ENCODE data around the gene TMEM43. TPM values are rescaled to one million over a fixed set of nuclear protein-coding genes. Genes with fewer than 3 reads are reported as not detected.

Gene TMEM43
- total RNA-seq, 1 donor from 2014 or later, result 79.5 TPM

DNA sequence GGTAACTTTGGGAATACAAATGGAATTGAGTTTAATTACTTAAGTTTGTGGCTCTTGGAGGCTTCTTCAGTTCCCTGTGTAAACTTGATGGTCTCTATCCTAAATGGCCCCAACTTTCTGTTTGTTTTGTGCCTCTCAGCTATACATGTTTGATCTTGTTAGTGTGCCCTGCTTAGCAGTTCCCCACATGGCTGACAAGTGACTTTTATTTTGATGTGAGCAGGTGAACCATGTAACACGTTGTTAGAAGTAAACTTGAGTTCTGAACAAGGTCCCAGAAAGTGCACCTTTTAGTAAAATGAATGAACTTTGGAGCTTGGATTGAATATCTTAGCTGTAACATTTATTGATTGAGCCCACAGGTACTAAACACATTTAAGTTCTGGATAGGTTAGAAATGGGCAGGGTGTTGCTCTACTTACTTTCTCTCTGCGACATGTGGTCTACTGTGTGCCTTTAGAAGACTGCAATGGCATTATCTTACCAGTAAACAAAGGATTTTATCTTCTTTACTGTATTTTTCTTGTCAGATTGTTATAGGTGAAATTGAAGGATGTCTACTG is 58.2 kb downstream of the TMEM43 start:
- TF ChIP-seq CTCF (IDR thresholded peaks at IDR 0.05; ENCODE audit: insufficient read depth, low read length, poor library complexity, severe bottlenecking), result no peak
- Histone ChIP-seq H3K4me3 (ENCODE audit: low read depth, low read length) (no peak overlapping the region), H3K36me3 (ENCODE audit: control insufficient read depth, insufficient read depth, low read length) (no peaks in the 10 kb centered on the region), H3K27me3 (ENCODE audit: control insufficient read depth, insufficient read depth, low read length) (no peaks in the 10 kb centered on the region)
- no peak for DNase-seq (ENCODE audit: low read depth)

DNA sequence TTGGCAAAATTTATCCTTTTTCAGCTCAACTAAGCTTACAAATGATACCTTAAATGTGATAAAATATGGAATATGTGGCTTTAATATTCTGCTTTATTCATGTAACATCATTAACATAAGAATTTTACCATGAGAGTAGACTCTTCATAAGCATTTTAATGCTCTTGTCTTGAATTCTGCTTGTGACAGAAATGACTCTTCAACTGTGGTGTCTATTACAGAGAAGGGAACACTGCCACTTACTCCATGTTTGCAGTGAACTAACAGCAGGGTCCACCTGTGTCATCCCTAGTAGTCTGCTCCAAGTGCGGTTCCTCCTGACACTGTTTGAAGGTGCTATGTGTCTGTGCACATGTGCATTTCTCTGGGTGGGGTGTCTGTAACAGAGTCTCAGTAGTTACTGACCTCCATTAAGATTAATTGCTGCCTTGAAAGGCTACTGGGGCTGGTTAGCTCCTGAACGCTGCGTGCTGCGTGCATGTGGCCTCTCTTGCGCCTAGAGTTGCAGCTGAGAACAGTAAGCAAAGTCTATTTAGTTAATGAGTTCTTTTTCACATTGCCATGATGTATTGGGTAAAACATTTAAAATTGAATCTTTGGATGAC is 62.1 kb downstream of the TMEM43 start:
- no peaks in the 10 kb centered on the region for H3K36me3 ChIP-seq (ENCODE audit: control insufficient read depth, insufficient read depth, low read length)
- no peaks in the 10 kb centered on the region for H3K27me3 ChIP-seq (ENCODE audit: control insufficient read depth, insufficient read depth, low read length)
- no peak for TF ChIP-seq CTCF (IDR thresholded peaks at IDR 0.05; ENCODE audit: insufficient read depth, low read length, poor library complexity, severe bottlenecking)
- no peak overlapping the region for H3K4me3 ChIP-seq (ENCODE audit: low read depth, low read length)
- no peak for DNase-seq (ENCODE audit: low read depth)

DNA sequence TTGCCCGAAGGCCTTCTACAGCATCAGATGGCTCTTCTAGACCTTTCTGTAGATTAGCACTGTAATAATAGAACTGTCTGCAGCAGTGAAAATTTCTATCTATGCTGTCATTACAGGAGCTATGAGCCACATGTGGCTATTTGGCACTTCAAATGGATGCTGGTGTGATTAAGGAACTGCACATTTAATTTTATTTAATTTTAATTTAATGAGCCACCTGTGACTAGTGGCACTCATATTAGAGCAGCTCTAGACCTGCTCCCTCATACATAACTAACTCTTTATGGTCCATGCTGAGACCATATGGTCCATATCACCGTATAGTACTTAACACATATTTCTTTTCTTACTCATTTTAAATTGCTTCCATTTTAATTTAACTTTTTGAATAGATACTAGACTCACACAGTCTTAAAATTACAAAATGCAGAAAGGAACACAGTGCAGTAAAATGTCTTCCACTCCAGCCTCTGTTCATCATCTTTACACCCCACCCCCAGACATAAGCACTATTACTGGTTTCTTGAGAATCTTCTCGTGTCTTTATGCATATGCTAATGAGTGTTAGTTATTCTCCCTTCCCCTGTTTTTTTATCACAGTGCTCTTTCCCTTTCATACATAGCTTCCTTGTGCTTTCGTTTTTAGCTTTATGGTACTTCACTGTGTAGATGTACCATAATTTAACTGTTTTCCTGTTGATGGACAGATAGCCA is 63.3 kb downstream of the TMEM43 start:
- no peaks in the 10 kb centered on the region for H3K27me3 ChIP-seq (ENCODE audit: control insufficient read depth, insufficient read depth, low read length)
- H3K36me3 ChIP-seq (ENCODE audit: control insufficient read depth, insufficient read depth, low read length), result no peaks in the 10 kb centered on the region
- no peak for DNase-seq (ENCODE audit: low read depth)
- TF ChIP-seq CTCF (IDR thresholded peaks at IDR 0.05; ENCODE audit: insufficient read depth, low read length, poor library complexity, severe bottlenecking), result no peak
- no peak overlapping the region for H3K4me3 ChIP-seq (ENCODE audit: low read depth, low read length)

Other genes starting within 250 kb of the TMEM43 start
- 14.4 and 17.1 TPM in 2 replicates for gene WNT7A, start 245.0 kb upstream of the TMEM43 start, total RNA-seq
- 18.4 and 20.7 TPM in 2 replicates for gene CHCHD4, start 182 bp upstream of the TMEM43 start, total RNA-seq
- gene XPC, start 53.5 kb downstream of the TMEM43 start, total RNA-seq, result 34.9 and 35.4 TPM in 2 replicates
- 7.4 and 9.3 TPM in 2 replicates for gene LSM3, start 53.8 kb downstream of the TMEM43 start, total RNA-seq

Measured in kidney epithelial cell (primary cell).